Measurements from ENCODE around the gene DSTN.

The DSTN gene

GRCh38 chr20:17655286-17655651 lies 85.4 kb downstream of the DSTN start:
- H4K91ac ChIP-seq (ENCODE audit: low read depth, low read length, poor library complexity), result no peak overlapping the region
- H3K79me1 ChIP-seq (ENCODE audit: low read depth, low read length), result peaks cover 3% of the 10 kb centered on the region
- H3K23ac ChIP-seq (ENCODE audit: low read depth, low read length, poor library complexity), result no peak overlapping the region
- no peak overlapping the region for H2AK5ac ChIP-seq (ENCODE audit: low read depth, low read length)
- peaks cover 0 to 5% of the 10 kb centered on the region in 2 donors for H3K4me1 ChIP-seq (ENCODE audit: control insufficient read depth in 2 of 2, insufficient read depth in 1 of 2, low read depth in 1 of 2, low read length in 2 of 2)
- no peaks in the 10 kb centered on the region for H3K27me3 ChIP-seq (ENCODE audit: control insufficient read depth in 3 of 3, insufficient read depth in 3 of 3, low read depth in 1 of 3, low read length in 3 of 3)
- no peak overlapping the region for H4K8ac ChIP-seq (ENCODE audit: low read depth, low read length)
- no CpG with 5 or more reads among the region's 7 CpGs for WGBS, 2 donors (ENCODE audit: extremely low coverage in 2 of 2, insufficient read length in 2 of 2, insufficient replicate concordance in 1 of 2)
- H3K9ac ChIP-seq (ENCODE audit: low read depth, low read length, poor library complexity), result no peak overlapping the region
- peaks cover 6 to 18% of the 10 kb centered on the region in 2 donors for H3K36me3 ChIP-seq (replicated peaks in 1 of 2; ENCODE audit: control insufficient read depth in 2 of 2, insufficient read depth in 2 of 2, low read length in 2 of 2)
- H3K27ac ChIP-seq (replicated peaks; ENCODE audit: low read length), result no peak overlapping the region
- no peak overlapping the region for H2BK120ac ChIP-seq (ENCODE audit: low read depth, low read length)
- peaks cover 4 to 10% of the 10 kb centered on the region in 2 donors for H3K9me3 ChIP-seq (replicated peaks in 1 of 2; ENCODE audit: control insufficient read depth in 2 of 2, insufficient read depth in 1 of 2, low read depth in 1 of 2, low read length in 2 of 2)
- DNase-seq (ENCODE audit: low spot score), result no peak
- no peak overlapping the region for H3K4me3 ChIP-seq (ENCODE audit: low read length in 2 of 2)
- H2BK5ac ChIP-seq (ENCODE audit: low read length), result no peak overlapping the region
- H3K4me2 ChIP-seq (ENCODE audit: insufficient read depth, low read length, poor library complexity, severe bottlenecking), result no peak overlapping the region
- no peak overlapping the region for H3K4ac ChIP-seq (ENCODE audit: low read length)
- H3K18ac ChIP-seq (ENCODE audit: low read length), result no peak overlapping the region
- H2AFZ ChIP-seq (ENCODE audit: low read length), result no peak overlapping the region
- H2BK12ac ChIP-seq (ENCODE audit: low read length), result no peak overlapping the region
- H2BK15ac ChIP-seq (ENCODE audit: low read length), result no peak overlapping the region
- H3K14ac ChIP-seq (ENCODE audit: low read length), result no peak overlapping the region

GRCh38 chr20:17655865-17656479 lies 86.1 kb downstream of the DSTN start:
- Histone ChIP-seq H3K4me1 (ENCODE audit: control insufficient read depth in 2 of 2, insufficient read depth in 1 of 2, low read depth in 1 of 2, low read length in 2 of 2) (peaks cover 0 to 2% of the 10 kb centered on the region in 2 donors), H3K4me2 (ENCODE audit: insufficient read depth, low read length, poor library complexity, severe bottlenecking) (no peak overlapping the region), H3K14ac (ENCODE audit: low read length) (no peak overlapping the region), H2BK120ac (ENCODE audit: low read depth, low read length) (no peak overlapping the region), H2AK5ac (ENCODE audit: low read depth, low read length) (no peak overlapping the region), H3K27me3 (ENCODE audit: control insufficient read depth in 3 of 3, insufficient read depth in 3 of 3, low read depth in 1 of 3, low read length in 3 of 3) (no peaks in the 10 kb centered on the region), H3K9ac (ENCODE audit: low read depth, low read length, poor library complexity) (no peak overlapping the region), H4K8ac (ENCODE audit: low read depth, low read length) (no peak overlapping the region), H3K9me3 (replicated peaks in 1 of 2; ENCODE audit: control insufficient read depth in 2 of 2, insufficient read depth in 1 of 2, low read depth in 1 of 2, low read length in 2 of 2) (peaks cover 4 to 10% of the 10 kb centered on the region in 2 donors), H2BK12ac (ENCODE audit: low read length) (no peak overlapping the region), H3K79me1 (ENCODE audit: low read depth, low read length) (peaks cover 3% of the 10 kb centered on the region), H3K4ac (ENCODE audit: low read length) (no peak overlapping the region), H3K27ac (replicated peaks; ENCODE audit: low read length) (no peak overlapping the region), H2BK15ac (ENCODE audit: low read length) (no peak overlapping the region), H4K91ac (ENCODE audit: low read depth, low read length, poor library complexity) (no peak overlapping the region), H2BK5ac (ENCODE audit: low read length) (no peak overlapping the region), H3K23ac (ENCODE audit: low read depth, low read length, poor library complexity) (no peak overlapping the region), H3K18ac (ENCODE audit: low read length) (no peak overlapping the region), H3K4me3 (ENCODE audit: low read length in 2 of 2) (no peak overlapping the region), H3K36me3 (replicated peaks in 1 of 2; ENCODE audit: control insufficient read depth in 2 of 2, insufficient read depth in 2 of 2, low read length in 2 of 2) (peaks cover 6 to 18% of the 10 kb centered on the region in 2 donors), H2AFZ (ENCODE audit: low read length) (no peak overlapping the region)
- no peak for DNase-seq (ENCODE audit: low spot score)
- no CpG with 5 or more reads among the region's 11 CpGs for WGBS, 2 donors (ENCODE audit: extremely low coverage in 2 of 2, insufficient read length in 2 of 2, insufficient replicate concordance in 1 of 2)

- H3K4me3 ChIP-seq (ENCODE audit: low read length in 2 of 2), result no peak overlapping the region
- H2AFZ ChIP-seq (ENCODE audit: low read length), result no peak overlapping the region
- H3K18ac ChIP-seq (ENCODE audit: low read length), result no peak overlapping the region
- no peak overlapping the region for H2BK120ac ChIP-seq (ENCODE audit: low read depth, low read length)
- H3K14ac ChIP-seq (ENCODE audit: low read length), result no peak overlapping the region
- no CpG with 5 or more reads among the region's 9 CpGs for WGBS, 2 donors (ENCODE audit: extremely low coverage in 2 of 2, insufficient read length in 2 of 2, insufficient replicate concordance in 1 of 2)
- H3K79me1 ChIP-seq (ENCODE audit: low read depth, low read length), result peaks cover 3% of the 10 kb centered on the region
- H3K23ac ChIP-seq (ENCODE audit: low read depth, low read length, poor library complexity), result no peak overlapping the region
- no peak overlapping the region for H4K91ac ChIP-seq (ENCODE audit: low read depth, low read length, poor library complexity)
- no peak overlapping the region for H2BK12ac ChIP-seq (ENCODE audit: low read length)
- H3K9ac ChIP-seq (ENCODE audit: low read depth, low read length, poor library complexity), result no peak overlapping the region
- H3K4me2 ChIP-seq (ENCODE audit: insufficient read depth, low read length, poor library complexity, severe bottlenecking), result no peak overlapping the region
- peaks cover 0 to 2% of the 10 kb centered on the region in 2 donors for H3K4me1 ChIP-seq (ENCODE audit: control insufficient read depth in 2 of 2, insufficient read depth in 1 of 2, low read depth in 1 of 2, low read length in 2 of 2)
- peaks cover 4 to 10% of the 10 kb centered on the region in 2 donors for H3K9me3 ChIP-seq (replicated peaks in 1 of 2; ENCODE audit: control insufficient read depth in 2 of 2, insufficient read depth in 1 of 2, low read depth in 1 of 2, low read length in 2 of 2)
- H3K27ac ChIP-seq (replicated peaks; ENCODE audit: low read length), result no peak overlapping the region
- H3K36me3 ChIP-seq (replicated peaks in 1 of 2; ENCODE audit: control insufficient read depth in 2 of 2, insufficient read depth in 2 of 2, low read length in 2 of 2), result peaks cover 6 to 18% of the 10 kb centered on the region in 2 donors
- DNase-seq (ENCODE audit: low spot score), result no peak
- no peak overlapping the region for H3K4ac ChIP-seq (ENCODE audit: low read length)
- no peak overlapping the region for H2AK5ac ChIP-seq (ENCODE audit: low read depth, low read length)
- no peaks in the 10 kb centered on the region for H3K27me3 ChIP-seq (ENCODE audit: control insufficient read depth in 3 of 3, insufficient read depth in 3 of 3, low read depth in 1 of 3, low read length in 3 of 3)
- no peak overlapping the region for H2BK15ac ChIP-seq (ENCODE audit: low read length)
- H4K8ac ChIP-seq (ENCODE audit: low read depth, low read length), result no peak overlapping the region
- H2BK5ac ChIP-seq (ENCODE audit: low read length), result no peak overlapping the region
These were observed 87.4 kb downstream of the DSTN start for GRCh38 chr20:17657079-17657825.

- no peak overlapping the region for H2BK12ac ChIP-seq (ENCODE audit: low read length)
- DNase-seq (ENCODE audit: low spot score), result no peak
- H4K8ac ChIP-seq (ENCODE audit: low read depth, low read length), result no peak overlapping the region
- H2BK5ac ChIP-seq (ENCODE audit: low read length), result no peak overlapping the region
- no peak overlapping the region for H2BK15ac ChIP-seq (ENCODE audit: low read length)
- H3K4me1 ChIP-seq (ENCODE audit: control insufficient read depth in 2 of 2, insufficient read depth in 1 of 2, low read depth in 1 of 2, low read length in 2 of 2), result peaks cover 0 to 4% of the 10 kb centered on the region in 2 donors
- no peak overlapping the region for H3K4me2 ChIP-seq (ENCODE audit: insufficient read depth, low read length, poor library complexity, severe bottlenecking)
- peaks cover 6 to 18% of the 10 kb centered on the region in 2 donors for H3K36me3 ChIP-seq (replicated peaks in 1 of 2; ENCODE audit: control insufficient read depth in 2 of 2, insufficient read depth in 2 of 2, low read length in 2 of 2)
- no peak overlapping the region for H2AFZ ChIP-seq (ENCODE audit: low read length)
- H3K4me3 ChIP-seq (ENCODE audit: low read length in 2 of 2), result no peak overlapping the region
- no peak overlapping the region for H3K18ac ChIP-seq (ENCODE audit: low read length)
- H3K14ac ChIP-seq (ENCODE audit: low read length), result no peak overlapping the region
- no peak overlapping the region for H3K23ac ChIP-seq (ENCODE audit: low read depth, low read length, poor library complexity)
- H4K91ac ChIP-seq (ENCODE audit: low read depth, low read length, poor library complexity), result no peak overlapping the region
- peaks cover 4 to 12% of the 10 kb centered on the region in 2 donors for H3K9me3 ChIP-seq (replicated peaks in 1 of 2; ENCODE audit: control insufficient read depth in 2 of 2, insufficient read depth in 1 of 2, low read depth in 1 of 2, low read length in 2 of 2)
- H3K9ac ChIP-seq (ENCODE audit: low read depth, low read length, poor library complexity), result no peak overlapping the region
- no CpG with 5 or more reads among the region's 9 CpGs for WGBS, 2 donors (ENCODE audit: extremely low coverage in 2 of 2, insufficient read length in 2 of 2, insufficient replicate concordance in 1 of 2)
- no peak overlapping the region for H2AK5ac ChIP-seq (ENCODE audit: low read depth, low read length)
- H3K4ac ChIP-seq (ENCODE audit: low read length), result no peak overlapping the region
- no peaks in the 10 kb centered on the region for H3K27me3 ChIP-seq (ENCODE audit: control insufficient read depth in 3 of 3, insufficient read depth in 3 of 3, low read depth in 1 of 3, low read length in 3 of 3)
- no peak overlapping the region for H3K27ac ChIP-seq (replicated peaks; ENCODE audit: low read length)
- peaks cover 2% of the 10 kb centered on the region for H3K79me1 ChIP-seq (ENCODE audit: low read depth, low read length)
- H2BK120ac ChIP-seq (ENCODE audit: low read depth, low read length), result no peak overlapping the region
These were observed 88.2 kb downstream of the DSTN start for GRCh38 chr20:17657898-17658647.
